GM18867 (cell line): ENCODE measurements around the gene RRN3.
"Not testable (repeated sequence)": the region's sequence is repeated elsewhere in the genome, so short reads cannot be mapped to it uniquely, and the experiment has no call there.

Experiments used
- ATAC-seq: cut with Tn5 transposase; IDR thresholded peaks from one replicate; pipeline ENCODE4 v1.9.1; 2021; ENCODE audit warnings: mild to moderate bottlenecking, moderate library complexity; ENCODE audit not compliant: unreplicated experiment

Gene RRN3, protein sequence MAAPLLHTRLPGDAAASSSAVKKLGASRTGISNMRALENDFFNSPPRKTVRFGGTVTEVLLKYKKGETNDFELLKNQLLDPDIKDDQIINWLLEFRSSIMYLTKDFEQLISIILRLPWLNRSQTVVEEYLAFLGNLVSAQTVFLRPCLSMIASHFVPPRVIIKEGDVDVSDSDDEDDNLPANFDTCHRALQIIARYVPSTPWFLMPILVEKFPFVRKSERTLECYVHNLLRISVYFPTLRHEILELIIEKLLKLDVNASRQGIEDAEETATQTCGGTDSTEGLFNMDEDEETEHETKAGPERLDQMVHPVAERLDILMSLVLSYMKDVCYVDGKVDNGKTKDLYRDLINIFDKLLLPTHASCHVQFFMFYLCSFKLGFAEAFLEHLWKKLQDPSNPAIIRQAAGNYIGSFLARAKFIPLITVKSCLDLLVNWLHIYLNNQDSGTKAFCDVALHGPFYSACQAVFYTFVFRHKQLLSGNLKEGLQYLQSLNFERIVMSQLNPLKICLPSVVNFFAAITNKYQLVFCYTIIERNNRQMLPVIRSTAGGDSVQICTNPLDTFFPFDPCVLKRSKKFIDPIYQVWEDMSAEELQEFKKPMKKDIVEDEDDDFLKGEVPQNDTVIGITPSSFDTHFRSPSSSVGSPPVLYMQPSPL

DNA sequence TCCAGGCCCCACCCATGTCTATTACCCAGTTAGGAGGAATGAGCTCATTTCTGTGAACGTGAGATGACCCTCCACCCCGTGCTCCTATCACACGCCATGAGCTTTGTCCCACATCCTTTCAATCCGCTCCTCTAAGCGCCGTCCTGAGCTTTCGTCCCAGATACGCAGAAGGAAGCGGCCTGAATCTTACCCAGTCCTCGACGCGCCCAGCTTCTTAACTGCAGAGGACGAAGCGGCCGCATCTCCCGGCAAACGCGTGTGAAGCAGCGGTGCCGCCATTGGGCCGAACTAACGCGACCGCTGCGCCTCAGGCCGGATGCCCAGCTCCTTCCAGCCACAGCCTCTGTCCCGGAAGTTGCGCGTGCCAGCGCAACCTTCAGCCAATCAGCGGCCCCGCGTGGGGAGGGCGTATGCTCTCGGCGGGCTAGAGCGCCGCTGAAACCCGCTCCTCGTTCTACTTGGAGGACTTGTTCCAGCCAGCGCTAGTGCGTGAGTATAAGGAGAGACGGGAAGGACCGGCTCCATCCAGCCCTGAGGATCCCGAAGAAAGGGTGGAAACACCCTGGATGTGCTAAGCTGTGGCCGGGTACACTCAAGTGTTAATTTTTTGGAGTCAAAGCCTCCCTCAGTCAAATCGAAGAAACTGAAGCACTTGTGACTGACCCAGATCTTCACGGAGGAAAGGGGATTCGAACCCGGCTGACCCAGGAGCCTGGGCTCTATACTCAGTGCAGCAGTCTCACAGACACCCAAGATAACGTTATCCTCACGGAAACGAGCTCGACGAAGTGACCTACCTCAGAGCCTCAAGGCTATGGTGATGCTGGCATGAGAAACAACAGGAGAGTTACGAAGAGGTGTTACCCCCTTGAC lies at the start of gene RRN3:
RRN3 (minus strand) TSS at position 318 of the 873 bp plus-strand sequence; CDS start at position 279, 39 bp downstream.
- ATAC-seq: peak; percentile 99

DNA sequence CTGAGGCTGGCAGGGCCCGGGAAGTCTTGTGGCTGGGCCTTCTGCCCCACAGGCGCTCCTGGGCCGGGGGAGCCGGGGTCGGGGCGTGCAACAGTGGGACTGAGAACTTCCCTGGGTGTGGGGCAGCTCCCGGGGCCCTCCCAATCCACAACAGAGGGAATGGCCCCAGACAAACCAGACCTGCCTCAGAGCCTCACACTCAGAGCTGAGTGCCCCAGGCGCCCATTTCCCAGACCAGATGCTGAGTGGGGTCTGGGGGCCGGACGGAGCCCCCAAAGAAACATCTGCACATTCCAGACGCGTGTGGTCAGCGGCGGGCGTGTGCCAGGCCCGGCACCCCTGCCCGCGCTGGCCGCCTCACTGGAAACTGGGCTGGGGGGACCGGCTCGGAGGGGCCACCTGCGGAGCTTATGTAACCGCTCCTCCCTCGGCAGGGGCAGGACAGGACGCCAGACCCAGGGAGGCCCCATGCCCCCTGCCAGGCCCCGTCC lies 49.6 kb upstream of the RRN3 start:
- ATAC-seq: not testable (repeated sequence)

DNA sequence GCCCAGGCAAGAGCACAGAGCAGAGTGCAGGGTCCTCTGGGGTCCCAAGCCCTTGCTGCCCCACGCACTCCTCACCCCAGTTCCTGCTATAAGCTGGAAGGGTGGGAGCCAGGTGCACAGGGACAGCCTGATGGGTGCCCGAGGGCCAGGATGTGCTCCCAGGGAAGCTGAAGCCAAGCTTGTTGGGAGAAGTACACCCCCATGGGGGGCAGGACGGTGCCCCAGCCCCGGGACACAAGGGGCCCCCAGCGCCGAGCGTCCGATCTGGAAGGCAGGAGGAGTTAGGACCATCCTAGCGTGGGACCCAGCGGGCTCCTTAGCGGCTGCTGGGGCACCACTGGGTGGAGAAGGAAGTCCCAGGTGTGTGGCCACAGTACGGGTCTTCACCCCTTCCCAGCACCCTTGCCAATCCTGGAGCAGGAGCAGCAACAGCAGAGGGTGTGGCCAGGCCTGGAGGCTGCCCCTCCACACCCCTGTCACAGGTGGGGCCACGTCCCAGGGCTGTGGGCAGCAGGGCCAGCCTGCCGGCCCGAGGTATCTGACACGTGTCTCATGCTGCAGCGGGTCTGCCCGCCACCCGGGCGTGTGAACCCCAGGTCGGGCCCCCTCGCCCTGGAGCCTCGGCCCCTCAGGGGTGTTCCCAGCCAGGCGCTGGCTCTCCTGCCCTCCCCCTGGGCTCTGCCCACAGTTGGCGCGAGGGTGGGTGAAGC lies 49.0 kb upstream of the RRN3 start:
- ATAC-seq: not testable (repeated sequence)

DNA sequence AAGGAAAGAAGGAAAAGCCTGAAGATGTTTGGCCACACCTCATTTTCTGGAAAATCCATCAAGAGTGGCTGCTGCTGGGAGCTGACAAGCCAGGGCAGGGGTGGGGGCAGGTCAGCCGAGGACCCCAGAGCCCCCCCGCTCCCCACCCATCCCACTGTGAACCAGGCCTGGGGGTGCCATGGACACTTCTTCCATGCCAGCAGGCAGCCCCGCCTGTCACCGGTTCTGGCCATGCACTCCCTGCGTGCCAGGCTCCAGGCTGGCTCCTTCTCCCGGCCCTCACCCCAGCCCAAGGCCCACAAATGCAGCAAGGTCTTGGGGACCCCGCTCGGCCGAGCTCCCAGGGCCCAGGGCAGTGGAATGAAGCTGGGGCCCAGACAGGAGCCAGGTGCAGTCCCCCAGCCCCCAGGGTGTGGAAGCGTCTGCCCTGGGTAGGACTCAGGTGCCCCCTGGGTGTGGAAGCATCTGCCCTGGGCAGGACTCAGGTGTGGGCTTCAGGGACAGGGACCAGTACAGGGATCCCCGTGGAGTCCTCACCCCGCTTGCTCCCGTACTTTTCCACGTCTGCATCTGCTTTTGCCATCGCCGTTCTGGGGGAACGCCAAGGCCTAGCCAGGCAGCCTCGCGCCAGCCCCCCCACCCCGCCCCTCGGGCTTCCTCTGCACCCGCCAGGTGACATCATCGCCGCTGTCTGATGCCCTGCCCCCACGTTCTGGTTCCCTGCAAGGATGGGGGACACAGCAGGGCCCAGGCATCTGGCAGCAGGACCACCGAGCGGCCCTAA lies 48.2 kb upstream of the RRN3 start:
- not testable (repeated sequence) for ATAC-seq

DNA sequence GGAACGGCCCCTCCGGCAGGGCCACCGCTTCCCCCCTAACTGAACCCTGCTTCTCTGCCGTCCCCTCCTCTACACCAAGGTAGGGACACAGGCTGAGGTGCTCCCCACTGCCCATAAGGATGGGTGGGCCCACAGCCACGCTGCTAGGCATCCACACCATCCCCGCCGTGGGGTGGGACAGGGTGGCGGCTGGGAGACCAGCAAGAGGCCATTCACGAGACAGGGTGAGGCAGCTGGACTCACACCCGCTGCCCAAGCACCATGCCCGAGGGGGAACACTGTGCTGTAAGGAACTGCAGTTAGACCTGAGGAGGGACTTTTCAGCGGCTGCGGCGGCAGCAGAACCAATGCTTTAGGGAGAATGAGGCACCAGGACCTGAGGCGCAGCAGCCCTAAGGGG lies 47.5 kb upstream of the RRN3 start:
- no peak for ATAC-seq

DNA sequence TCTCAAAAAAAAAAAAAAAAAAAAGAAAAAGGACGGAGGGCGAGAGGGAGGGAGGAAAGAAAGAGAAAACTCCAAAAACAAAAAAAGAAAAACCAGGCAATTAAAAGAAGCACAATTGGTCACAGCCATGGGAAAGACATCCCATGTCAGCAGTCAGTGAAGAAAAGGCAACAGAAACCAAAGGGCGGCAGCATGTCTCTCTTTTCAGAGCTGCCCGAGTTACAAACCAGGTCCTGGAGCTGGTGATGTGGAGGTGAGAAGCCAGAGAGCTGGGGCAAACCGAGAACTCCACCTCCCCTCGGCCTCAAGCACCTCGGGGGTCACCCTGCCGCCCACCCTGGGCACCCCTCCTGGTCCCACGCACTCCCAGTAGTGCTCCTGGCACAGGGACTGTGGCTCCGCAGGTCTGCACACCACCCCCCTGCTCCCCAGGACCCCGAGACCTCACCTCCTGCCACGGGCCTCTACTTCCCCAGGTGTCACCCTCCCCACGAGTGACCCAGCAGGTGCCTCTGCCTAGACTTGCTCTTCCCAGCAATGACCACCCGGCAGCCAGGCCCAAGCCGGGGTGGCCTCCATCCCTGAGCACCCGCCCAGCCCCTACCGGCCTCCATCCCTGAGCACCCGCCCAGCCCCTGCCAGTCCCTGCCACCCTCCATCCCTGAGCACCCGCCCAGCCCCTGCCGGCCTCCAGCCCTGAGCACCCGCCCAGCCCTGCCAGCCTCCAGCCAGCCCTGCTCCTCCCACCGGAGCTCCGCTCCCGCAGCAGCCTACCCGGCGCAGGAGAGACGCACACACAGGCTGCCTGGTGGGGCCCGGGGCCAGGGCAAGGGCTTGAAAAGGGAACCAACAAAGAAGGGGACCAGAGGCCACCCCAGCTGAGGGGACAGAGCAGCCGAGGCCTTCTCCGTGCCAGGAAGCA lies 46.6 kb upstream of the RRN3 start:
- ATAC-seq: not testable (repeated sequence)

DNA sequence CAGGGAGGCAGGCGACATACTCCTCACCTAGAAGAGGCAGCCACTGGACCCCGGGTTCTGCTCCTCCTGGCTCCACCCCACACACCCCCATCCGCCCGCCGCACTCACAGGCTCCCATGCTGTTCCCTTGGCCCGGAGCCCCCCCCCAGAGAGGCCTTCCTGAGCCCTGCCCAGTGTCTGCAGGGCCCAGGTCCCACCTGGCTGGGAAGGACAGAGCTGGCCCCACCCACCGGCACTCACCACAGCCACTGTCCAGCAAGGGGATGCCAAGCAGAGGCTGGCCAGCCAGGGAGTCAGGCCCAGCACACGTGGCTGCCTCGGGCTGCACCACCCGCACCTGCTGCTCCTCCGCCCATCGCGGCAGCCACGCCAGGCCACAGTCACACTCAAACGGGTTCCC lies 43.4 kb upstream of the RRN3 start:
- ATAC-seq: not testable (repeated sequence)

DNA sequence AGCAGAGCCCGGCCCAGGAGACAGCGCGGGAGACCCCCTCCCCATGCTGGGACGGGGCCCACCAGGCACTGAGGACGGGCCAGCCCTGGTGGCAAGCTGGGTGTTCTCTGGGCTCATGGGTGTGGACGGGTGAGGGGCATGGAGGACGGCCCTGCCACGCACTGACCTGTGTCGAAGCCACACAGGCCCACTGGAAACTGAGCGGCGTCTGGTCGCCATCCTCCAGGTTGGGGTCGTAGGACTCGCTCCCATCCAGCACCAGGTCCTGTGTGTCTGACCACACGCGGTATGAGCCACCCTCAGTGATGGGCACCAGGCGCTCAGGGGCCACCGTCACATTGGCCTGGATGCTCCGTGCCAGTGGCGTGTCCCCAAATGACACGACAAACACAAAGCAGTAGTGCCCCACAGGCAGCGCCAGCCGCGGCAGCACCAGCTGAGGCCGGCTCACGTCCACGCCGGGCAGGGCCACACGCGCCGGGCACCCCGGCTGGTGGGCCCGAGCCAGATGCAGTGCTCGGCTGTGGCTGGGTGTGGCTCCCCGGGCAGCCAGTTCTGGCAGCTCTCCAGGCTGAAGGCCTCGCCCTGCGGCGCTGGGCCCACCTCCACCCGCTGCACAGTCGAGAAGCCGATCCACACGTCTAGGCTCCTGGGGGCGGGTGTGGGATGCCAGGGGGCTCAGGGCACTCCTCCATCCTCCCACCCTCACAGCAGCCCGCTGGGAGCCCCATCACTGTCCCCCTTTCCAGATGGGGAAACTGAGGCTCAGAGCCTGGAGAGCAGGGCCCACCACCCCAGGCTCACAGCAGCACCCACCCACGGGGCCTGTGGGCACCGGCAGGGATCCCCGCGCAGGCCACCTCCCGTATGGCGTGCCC lies 41.6 kb upstream of the RRN3 start:
- ATAC-seq: not testable (repeated sequence)

DNA sequence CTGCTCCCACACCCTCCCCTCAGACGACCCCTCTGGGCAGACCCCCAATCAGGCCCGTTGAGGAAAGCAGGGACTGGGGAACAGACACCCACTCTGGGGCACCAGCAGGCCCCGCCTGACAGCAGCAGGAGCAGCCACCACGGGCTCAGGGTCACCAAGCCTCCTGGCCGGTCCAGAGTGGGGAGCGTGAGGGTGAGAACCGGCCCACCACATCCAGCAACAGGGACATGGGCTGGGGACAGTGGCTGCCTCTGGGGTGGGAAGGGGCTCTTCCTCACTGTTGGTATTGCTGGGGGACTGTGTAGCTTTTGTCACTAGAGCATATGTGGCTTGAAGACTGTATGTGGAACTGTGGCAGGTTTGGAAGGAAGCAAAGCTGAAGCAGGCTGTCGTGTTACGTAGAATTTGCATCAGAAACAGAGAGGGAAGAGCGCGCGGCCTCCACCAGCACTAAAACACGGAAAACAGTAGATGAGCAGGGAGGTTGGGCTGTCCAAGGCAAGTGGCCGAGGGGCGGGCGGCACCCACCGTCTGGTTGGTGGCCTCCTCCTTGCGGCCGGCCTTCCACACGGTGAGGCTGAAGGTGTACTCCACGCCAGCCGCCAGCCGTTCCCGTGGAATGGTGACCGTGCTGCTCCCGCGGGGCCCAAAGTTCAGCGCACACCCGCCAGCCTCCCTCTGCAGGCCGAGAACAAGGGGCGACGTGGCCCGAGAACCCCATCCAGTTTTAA lies 40.8 kb upstream of the RRN3 start:
- not testable (repeated sequence) for ATAC-seq

DNA sequence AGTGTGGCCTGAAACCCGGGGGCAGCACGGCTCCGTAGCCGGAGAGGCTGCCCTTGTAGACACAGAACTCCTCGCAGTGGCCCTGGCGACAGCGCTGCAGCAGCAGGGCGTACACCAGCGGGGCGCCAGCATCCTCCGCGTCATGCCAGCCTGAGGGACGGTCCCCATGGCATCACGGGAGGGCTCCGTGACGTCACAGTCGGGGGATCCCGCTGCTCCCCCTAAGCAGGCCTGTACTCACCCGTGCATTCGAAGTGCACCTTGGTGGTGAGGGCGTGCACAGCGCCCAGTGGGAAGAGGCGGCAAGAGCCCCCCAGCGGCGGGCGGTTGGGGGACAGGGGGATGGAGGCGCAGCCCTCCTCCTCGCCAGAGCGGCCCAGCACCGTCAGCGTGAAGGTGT lies 39.5 kb upstream of the RRN3 start:
- ATAC-seq: not testable (repeated sequence)

DNA sequence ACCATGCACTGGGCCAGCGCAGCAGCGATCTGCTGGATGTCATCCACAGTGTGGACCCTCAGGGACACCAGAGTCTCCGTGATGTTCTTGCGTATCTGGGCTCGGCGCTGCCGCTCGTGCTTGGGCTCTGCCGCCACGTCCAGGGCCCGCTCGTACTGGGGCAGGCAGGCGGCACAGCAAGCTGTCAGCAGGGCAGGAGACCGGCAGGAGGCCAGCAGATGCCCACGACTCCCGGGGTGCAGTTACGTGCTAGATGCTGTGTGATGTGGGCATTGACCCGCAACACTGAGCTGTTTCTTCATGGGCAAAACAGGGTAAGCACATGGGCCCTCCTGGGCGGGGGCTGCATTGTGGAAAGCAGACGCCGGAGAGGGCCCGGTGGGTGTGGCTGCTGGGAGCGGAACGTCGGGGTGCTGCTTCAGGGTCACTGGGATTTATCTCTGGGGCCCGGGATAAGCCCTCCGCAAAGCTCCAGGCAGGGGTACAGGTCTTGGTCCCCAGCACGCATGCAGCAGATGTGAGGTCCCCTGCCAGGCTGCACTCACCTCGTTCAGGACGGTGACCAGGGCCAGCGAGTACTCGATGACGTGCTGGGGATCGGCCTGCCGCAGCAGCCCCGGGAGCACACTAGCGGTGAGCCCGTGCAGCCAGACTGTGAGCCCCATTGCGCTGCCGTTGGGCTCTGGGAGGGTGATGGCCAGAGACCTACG lies 38.8 kb upstream of the RRN3 start:
- ATAC-seq: not testable (repeated sequence)

DNA sequence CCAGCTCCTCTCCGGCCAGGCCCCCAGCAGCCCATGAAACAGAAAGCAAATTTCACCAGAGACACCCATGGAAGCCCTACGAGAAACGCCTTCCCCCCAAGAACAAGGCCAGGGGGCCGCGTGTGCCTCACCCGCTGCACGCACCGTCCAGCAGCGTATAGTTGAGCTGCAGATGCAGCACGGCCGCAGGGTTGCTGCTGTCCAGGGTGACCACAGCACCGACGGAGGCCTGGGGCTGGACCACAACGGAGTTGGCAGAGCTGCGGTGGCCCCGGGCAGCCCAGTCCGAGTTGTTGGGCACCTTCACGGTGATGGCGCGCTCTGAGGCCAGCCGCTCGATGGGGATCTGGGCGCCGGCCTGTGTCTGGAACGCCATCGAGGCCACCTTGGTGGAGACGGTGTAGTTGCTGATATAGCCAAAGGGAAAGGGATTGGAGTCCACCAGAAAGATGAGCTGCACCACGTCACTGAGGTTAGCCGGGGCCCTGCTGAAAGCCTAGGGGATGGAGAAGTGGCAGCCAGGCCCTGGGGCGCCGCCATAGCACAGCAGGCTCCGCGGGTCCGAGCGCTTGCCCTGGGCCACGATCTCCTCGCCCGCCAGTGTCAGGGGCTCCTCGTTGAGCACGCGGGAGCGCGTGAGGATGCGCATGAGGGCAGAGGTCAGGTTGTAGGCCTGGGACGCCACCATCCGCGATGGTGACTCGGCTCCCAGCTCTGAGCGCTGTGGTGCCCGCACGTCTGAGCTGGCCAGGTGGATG lies 37.0 kb upstream of the RRN3 start:
- not testable (repeated sequence) for ATAC-seq

DNA sequence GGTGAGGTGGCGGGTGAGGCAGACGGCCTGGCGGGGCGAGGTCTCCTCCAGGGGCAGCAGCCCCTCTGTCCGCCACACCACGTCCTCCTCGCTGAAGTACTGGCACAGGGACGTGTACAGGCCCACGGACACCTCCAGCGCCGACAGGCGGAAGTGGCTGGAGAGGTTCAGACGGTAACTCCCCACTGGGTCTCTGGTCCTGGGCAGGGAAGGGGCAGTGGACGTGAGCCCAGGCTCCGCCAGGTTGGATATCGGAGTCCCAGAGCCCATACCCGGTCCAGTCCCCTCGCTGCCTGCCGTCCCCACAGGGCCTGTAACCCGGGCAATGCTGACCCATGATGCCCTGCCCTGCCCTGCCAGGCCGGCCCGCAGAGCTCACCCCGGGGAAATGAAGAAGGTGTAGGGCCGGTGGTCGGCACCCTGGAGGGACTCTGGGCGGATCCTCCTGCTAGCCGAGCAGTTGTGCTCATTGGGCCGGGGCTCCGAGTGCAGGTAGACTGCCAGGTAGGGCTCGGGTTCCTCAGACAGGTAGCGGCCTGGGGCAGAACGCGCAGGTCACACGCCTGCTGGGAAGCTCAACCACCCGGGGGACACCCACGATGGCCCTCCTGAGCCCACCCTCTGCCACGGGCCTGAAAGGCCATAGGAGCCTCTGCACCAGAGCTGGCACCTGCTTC lies 36.3 kb upstream of the RRN3 start:
- ATAC-seq: not testable (repeated sequence)

DNA sequence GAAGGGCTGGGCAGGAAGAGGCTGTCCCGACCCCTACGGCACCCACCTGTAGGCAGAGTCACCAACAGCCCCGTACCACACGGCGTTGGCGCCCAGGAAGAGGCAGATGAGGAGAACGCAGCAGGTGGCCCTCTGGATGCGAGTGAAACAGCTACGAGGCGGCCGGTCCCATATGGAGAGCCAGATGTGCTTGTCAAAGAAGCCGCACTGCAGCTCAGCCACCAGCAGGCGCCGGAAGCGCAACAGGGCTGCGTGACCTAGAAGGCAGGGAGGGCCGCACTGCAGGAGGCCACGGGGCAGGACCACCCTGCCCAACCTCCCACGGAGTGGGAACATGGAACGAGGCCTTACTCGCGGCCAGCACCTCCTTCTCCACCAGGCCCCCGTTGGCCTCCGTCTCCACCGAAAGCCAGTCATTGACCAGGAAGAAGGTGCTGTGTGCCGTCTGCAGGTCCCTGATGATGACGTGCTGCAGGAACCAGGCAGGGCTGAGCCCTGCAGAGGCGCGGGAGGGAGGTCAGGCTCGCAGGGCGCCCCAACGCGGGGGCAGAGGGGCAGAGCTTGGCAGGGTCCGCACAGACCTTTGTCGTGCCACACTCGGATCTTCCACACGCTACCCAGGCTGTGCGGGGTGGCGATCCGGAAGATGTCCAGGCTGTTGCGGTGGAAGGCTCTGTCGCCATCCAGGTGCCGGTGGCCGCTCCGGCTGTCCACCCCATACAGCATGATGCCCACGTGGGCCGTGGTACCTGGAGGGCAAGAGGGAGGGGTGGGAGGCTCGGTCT lies 33.8 kb upstream of the RRN3 start:
- not testable (repeated sequence) for ATAC-seq
